Body of pancreas (tissue), 4 donors: ENCODE measurements around the gene CD209. TPM values are rescaled to one million over a fixed set of nuclear protein-coding genes. Genes with fewer than 3 reads are reported as not detected.

Experiments used
- ATAC-seq: fragments of 150-250 bp; one replicate; pipeline ENCODE4 v1.9.1; 2016
- DNase-seq, 4 donors: peaks; one replicate each; pipeline ENCODE4 v3.0.0-alpha.2; 2019
- H3K27ac ChIP-seq, 4 donors: fragments of 200-600 bp; sonication (generic); 1 replicate in 3 of 4; 2 replicates in 1 of 4; pipeline versions ENCODE4 v1.5.1 to v1.6.1; 2016 to 2019; ENCODE audit warnings: mild to moderate bottlenecking in 1 of 4, mixed read lengths in 1 of 4, moderate library complexity in 1 of 4
- H3K27me3 ChIP-seq, 2 donors: fragments of 200-600 bp; sonication (generic); one replicate each; pipeline ENCODE4 v1.6.0; 2016; ENCODE audit warnings: mild to moderate bottlenecking in 1 of 2
- H3K36me3 ChIP-seq, 2 donors: fragments of 200-600 bp; sonication (generic); replicated peaks in 1 of 2; 2 replicates each; pipeline ENCODE4 v1.5.1; 2016; ENCODE audit warnings: low read depth in 2 of 2; ENCODE audit not compliant: insufficient read depth in 1 of 2
- H3K4me1 ChIP-seq: fragments of 200-600 bp; sonication (generic); one replicate; pipeline ENCODE4 v1.6.0; 2016
- H3K4me3 ChIP-seq, 2 donors: fragments of 200-600 bp; sonication (generic); 1 replicate in 1 of 2; 2 replicates in 1 of 2; pipeline ENCODE4 v1.5.1; 2016 to 2019
- H3K9me3 ChIP-seq, 3 donors: fragments of 200-600 bp; sonication (generic); 1 replicate in 2 of 3; 2 replicates in 1 of 3; pipeline ENCODE4 v1.5.1; 2016
- POLR2A ChIP-seq, 3 donors: fragments of 450-650 bp; IDR thresholded peaks; one replicate each; pipeline ENCODE4 v1.6.1; 2016; ENCODE audit warnings: antibody characterized with exemption in 3 of 3, mild to moderate bottlenecking in 2 of 3
- WGBS, 2 donors: methylation state at CpG; one replicate each; pipeline ENCODE4 v1.1.5; 2017; 5-methylcytosine and 5-hydroxymethylcytosine counted together
- intact Hi-C: fragments of 100-400 bp; cut with DNase I; formaldehyde crosslinking; loops from one replicate; pipeline ENCODE4 v1.15.1; 2023
- total RNA-seq, 2 donors: library from RNA; depleted of rRNA; stranded (reverse); fragments of >200 nt; gene quantifications; one replicate each; pipeline ENCODE4 v1.1.0, GENCODE V29; 2016
- TF ChIP-seq, protein P1 (sequence below), 7 experiments: fragments of 450-650 bp in 4 of 7; fragments of 200-600 bp in 3 of 7; sonication (generic) in 3 of 7; IDR thresholded peaks; one replicate each; pipeline ENCODE4 v1.5.1; 2016 to 2019; ENCODE audit warnings: antibody characterized with exemption in 7 of 7

The CD209 gene
- total RNA-seq, 2 donors from 2014 or later = 1.6 to 2.0 TPM

DNA sequence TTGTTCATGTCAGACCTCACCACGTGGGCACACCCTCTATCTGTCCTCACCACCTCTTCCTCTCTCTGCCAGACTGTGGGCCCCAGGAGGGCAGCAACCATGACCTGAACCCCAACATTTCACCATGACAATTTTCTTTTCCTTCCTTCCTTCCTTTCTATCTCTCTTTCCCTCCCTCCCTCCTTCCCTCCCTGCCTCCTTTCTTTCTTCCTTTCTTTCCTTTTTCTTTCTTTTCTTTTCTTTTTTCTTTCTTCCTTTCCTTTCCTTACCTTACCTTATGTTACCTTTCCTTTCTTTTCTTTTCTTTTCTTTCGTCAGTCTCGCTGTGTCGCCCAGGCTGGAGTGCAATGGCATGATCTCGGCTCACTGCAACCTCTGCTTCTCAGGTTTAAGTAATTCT, 36.7 kb downstream of the CD209 start:
- no peaks in the 10 kb centered on the region for H3K9me3 ChIP-seq
- H3K4me3 ChIP-seq = no peak overlapping the region
- WGBS, 2 donors = 64 to 71% methylated on average over 5 of the region's 5 CpGs
- no peaks in the 10 kb centered on the region for H3K27me3 ChIP-seq
- no peak for DNase-seq
- intact Hi-C loops = no loop called here
- TF ChIP-seq, protein P1, sequence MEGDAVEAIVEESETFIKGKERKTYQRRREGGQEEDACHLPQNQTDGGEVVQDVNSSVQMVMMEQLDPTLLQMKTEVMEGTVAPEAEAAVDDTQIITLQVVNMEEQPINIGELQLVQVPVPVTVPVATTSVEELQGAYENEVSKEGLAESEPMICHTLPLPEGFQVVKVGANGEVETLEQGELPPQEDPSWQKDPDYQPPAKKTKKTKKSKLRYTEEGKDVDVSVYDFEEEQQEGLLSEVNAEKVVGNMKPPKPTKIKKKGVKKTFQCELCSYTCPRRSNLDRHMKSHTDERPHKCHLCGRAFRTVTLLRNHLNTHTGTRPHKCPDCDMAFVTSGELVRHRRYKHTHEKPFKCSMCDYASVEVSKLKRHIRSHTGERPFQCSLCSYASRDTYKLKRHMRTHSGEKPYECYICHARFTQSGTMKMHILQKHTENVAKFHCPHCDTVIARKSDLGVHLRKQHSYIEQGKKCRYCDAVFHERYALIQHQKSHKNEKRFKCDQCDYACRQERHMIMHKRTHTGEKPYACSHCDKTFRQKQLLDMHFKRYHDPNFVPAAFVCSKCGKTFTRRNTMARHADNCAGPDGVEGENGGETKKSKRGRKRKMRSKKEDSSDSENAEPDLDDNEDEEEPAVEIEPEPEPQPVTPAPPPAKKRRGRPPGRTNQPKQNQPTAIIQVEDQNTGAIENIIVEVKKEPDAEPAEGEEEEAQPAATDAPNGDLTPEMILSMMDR (IDR thresholded peaks at IDR 0.05) = no peak
- no peak for TF ChIP-seq POLR2A (IDR thresholded peaks at IDR 0.05)
- no peak for ATAC-seq
- H3K36me3 ChIP-seq = no peaks in the 10 kb centered on the region
- H3K4me1 ChIP-seq = no peaks in the 10 kb centered on the region
- no peak overlapping the region for H3K27ac ChIP-seq

GRCh38 chr19:7709932-7710460, 37.3 kb downstream of the CD209 start:
- no peak for TF ChIP-seq POLR2A (IDR thresholded peaks at IDR 0.05)
- TF ChIP-seq, protein P1 (IDR thresholded peaks at IDR 0.05) = no peak
- Histone ChIP-seq H3K4me3 (no peak overlapping the region), H3K9me3 (no peaks in the 10 kb centered on the region), H3K27ac (no peak overlapping the region), H3K4me1 (no peaks in the 10 kb centered on the region), H3K27me3 (no peaks in the 10 kb centered on the region), H3K36me3 (no peaks in the 10 kb centered on the region)
- 52 to 69% methylated on average over 8 to 10 of the region's 10 CpGs for WGBS, 2 donors
- no peak for ATAC-seq
- intact Hi-C loops = no loop called here
- DNase-seq = no peak

- no peaks in the 10 kb centered on the region for H3K9me3 ChIP-seq
- peaks cover 0 to 3% of the 10 kb centered on the region in 2 donors for H3K27me3 ChIP-seq
- no peaks in the 10 kb centered on the region for H3K36me3 ChIP-seq
- intact Hi-C loops = no loop called here
- no peak for ATAC-seq
- no peaks in the 10 kb centered on the region for H3K4me1 ChIP-seq
- no peak for DNase-seq
- H3K27ac ChIP-seq = no peak overlapping the region
- WGBS, 2 donors = 55 to 56% methylated on average over 6 to 8 of the region's 8 CpGs
- H3K4me3 ChIP-seq = no peak overlapping the region
- TF ChIP-seq, protein P1 (IDR thresholded peaks at IDR 0.05) = no peak
- TF ChIP-seq POLR2A (IDR thresholded peaks at IDR 0.05) = no peak
These were observed 40.3 kb downstream of the CD209 start for GRCh38 chr19:7706955-7707456.

DNA sequence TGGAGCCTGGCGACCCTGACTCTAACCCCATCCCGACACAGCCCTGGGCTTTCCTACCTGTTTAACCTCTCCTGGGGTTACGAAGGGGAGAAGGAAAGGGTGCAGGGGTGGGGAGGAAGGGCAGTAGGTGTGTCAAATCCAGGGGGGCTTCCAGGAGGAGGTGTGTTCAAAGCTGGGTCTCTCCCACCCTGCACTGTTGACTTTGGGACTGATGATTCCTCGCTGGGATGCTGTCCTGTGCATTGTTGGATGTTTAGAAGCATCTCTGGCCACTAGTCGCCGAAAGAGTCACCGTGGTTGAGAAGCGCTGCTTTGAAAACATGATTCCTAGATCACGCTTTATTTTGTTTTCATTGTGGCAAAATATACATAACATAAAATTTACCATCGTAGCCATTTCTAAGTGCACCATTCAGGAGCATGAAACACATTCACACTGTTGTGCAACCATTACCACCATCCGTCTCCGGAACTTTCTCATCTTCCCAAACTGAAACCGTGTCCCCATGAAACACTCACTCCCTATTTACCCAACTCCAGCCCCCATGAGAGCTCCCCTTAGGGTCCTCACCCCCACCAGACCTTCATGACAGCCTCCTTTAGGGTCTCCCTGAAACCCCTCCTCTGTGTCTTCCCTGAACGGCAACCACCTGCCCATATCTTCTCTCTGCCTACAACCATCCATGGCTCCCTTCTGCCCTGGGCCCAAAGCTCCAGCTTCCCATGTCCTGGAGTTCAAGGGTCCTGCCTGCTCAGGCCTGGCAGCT, 41.0 kb downstream of the CD209 start:
- H3K36me3 ChIP-seq = no peaks in the 10 kb centered on the region
- no peak overlapping the region for H3K4me3 ChIP-seq
- intact Hi-C loops = no loop called here
- H3K27ac ChIP-seq = peak overlapping the region in 1 of 4 donors; percentile 29
- H3K27me3 ChIP-seq = peaks cover 0 to 3% of the 10 kb centered on the region in 2 donors
- H3K9me3 ChIP-seq = no peaks in the 10 kb centered on the region
- no peak for ATAC-seq
- H3K4me1 ChIP-seq = no peaks in the 10 kb centered on the region
- TF ChIP-seq POLR2A (IDR thresholded peaks at IDR 0.05) = no peak
- TF ChIP-seq, protein P1 (IDR thresholded peaks at IDR 0.05) = no peak
- no peak for DNase-seq
- 58 to 67% methylated on average over 14 of the region's 14 CpGs for WGBS, 2 donors
